SK-N-DZ (cell line): ENCODE results near the gene SLC25A29.
"Not testable (repeated sequence)": the region's sequence is repeated elsewhere in the genome, so short reads cannot be mapped to it uniquely, and the experiment has no call there.

Source experiments
- DNase-seq: peaks from one replicate; pipeline ENCODE4 v3.0.0-alpha.2; 2015; ENCODE audit warnings: low spot score

Gene SLC25A29

DNA sequence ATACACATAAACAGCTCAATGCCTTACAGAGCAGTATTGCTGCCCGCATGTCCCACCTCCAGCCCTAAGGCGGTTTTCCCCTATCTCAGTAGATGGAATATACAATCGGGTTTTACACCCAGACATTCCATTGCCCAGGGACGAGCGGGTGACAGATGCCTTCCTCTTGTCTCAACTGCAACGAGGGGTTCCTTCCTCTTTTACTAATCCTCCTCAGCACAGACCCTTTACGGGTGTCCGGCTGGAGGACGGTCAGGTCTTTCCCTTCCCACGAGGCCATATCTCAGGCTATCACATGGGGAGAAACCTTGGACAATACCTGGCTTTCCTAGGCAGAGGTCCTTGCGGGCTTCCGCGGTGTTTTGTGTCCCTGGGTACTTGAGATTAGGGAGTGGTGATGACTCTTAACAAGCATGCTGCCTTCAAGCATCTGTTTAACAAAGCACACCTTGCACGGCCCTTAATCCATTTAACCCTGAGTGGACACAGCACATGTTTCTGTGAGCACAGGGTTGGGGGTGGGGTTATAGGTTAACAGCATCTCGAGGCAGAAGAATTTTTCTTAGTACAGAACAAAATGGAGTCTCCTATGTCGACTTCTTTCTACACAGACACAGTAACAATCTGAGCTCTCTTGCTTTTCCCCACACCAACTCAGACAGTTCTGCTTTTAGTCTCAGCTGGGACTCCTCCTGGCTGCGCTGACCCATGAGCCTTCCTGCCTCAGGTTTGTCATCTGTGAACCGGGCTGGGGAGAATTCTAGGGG lies 6.0 kb upstream of the SLC25A29 start:
- not testable (repeated sequence) for DNase-seq

DNA sequence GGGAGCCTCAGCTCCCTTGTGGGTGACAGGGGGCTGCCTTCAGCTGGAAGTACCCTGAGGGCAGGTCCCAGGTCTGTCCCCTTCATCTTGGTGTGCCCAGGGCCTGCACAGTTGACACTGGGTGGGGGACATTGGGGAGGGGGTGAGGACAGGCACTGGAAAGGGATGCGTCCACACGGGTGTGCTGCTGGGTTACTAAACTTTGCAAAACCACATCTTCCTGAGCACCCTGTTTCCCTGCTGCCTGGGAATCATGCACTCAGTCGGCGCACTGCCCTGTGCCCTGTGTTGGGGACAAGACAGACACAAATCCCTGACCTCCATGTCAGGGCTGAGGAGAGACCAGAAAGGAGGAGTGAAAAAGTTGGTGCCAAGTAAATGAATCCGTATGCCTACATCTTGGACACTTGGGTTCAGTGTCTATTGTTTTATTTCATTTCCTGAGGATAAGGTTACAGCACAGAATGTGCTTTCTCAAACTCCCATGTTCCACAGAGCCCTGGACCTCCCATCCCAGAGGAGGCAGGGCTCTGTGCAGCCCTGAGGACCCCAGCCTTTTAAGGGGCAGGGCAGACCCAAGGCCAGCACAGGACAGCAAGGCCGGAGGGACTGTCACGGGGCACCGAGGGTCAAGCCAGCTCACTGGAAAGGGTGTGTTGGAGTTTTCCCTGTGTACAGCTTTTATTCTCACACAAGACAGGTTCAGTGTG lies 2.9 kb upstream of the SLC25A29 start:
- no peak for DNase-seq

GRCh38 chr14:100308427-100308792 lies 2.2 kb upstream of the SLC25A29 start:
- not testable (repeated sequence) for DNase-seq

GRCh38 chr14:100307766-100308426 lies 1.7 kb upstream of the SLC25A29 start:
- peak; percentile 36 for DNase-seq

GRCh38 chr14:100306998-100307765 lies 938 bp upstream of the SLC25A29 start:
- DNase-seq, result peak; percentile 25

DNA sequence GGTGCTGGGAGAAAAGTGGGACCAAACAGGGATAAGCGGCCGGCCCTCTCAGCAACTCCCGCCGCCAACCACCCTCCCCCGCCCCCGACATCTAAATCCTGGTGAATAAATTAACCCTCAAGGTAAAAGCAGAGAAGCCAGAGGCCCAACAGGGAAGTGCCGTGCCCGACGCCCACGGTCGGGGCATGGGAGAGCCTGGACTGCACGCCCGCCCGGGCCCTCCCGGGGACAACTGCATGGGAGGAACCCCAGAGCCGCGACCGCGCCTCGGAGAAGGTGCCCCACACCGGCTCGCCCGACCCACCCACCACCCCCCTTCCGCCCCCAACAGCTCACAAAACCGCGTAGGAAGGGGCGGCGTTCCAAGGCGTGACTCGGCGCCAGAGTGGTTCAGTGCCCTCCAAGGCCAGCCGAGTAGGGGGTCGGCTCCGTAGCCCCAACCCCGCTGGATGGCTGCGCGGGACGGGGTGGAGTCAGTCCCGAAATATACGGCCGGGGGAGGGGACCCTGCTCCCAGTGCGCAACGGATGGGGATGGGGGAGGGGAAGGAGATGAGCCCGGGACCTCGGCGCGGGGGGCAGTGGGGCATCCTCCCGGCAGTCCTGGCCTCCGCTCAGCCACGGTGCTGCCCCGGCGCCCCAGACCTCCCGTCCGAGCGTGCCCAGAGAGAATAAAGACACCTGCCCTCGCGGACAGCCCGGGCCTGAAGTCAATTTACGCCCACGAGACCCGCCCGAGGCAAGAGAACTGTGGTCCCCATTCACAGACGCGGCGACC lies 732 bp downstream of the SLC25A29 start:
- no peak for DNase-seq

- no peak for DNase-seq
These were observed 1.4 kb downstream of the SLC25A29 start for GRCh38 chr14:100304825-100305323.

- DNase-seq, result no peak
These were observed 2.3 kb downstream of the SLC25A29 start for GRCh38 chr14:100303925-100304324.

- DNase-seq, result no peak
These were observed 3.1 kb downstream of the SLC25A29 start for GRCh38 chr14:100303179-100303578.

- no peak for DNase-seq
These were observed 3.6 kb downstream of the SLC25A29 start for GRCh38 chr14:100302616-100303015.

DNA sequence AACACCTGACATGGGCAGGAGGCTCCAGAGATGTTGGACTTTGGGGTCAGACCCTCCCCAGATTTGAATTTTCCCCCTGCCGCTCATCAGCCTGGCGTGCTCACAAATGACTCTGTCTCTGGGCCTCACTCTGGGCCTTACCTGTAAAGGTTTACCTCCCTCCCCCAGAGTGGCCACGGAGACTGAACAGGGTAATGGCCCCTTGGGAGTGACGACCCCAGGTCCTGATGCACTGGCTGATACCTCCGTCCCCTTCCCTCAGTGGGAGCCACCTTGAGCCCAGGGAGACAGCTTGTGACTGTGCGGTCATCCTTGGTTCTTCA lies 7.0 kb downstream of the SLC25A29 start:
- no peak for DNase-seq

DNA sequence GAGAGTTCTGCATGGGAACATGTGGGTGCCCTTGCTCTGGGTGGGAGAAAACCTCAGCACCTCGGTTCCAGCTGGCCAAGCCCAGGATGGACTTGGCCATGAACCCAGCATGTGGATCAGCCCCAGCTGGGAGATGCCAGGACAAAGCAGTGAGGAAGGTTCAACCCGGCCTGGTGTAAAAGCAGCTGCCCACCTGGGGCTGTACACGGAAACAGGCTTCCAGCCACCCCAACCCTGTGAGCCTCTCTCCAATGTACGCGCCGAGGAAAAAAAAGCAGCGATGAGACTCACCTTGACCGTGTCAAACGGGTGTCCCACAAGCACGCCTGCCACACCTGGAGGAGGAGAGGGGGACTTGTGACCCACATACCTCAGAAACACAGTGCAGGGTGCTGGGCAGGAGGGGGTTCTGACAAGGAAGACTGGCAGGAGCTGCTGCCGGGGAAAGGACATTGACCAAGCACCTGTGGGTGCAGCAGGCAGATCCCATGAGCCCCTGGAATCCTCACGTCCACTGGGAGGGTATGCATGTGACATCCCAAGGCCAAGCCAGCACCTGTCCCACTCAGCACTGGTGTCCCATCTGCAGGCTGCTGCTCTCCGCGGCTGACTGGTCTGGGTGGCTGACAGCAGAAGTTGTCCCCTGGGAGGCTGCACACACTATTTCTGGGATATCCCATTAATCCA lies 7.5 kb downstream of the SLC25A29 start:
- no peak for DNase-seq

DNA sequence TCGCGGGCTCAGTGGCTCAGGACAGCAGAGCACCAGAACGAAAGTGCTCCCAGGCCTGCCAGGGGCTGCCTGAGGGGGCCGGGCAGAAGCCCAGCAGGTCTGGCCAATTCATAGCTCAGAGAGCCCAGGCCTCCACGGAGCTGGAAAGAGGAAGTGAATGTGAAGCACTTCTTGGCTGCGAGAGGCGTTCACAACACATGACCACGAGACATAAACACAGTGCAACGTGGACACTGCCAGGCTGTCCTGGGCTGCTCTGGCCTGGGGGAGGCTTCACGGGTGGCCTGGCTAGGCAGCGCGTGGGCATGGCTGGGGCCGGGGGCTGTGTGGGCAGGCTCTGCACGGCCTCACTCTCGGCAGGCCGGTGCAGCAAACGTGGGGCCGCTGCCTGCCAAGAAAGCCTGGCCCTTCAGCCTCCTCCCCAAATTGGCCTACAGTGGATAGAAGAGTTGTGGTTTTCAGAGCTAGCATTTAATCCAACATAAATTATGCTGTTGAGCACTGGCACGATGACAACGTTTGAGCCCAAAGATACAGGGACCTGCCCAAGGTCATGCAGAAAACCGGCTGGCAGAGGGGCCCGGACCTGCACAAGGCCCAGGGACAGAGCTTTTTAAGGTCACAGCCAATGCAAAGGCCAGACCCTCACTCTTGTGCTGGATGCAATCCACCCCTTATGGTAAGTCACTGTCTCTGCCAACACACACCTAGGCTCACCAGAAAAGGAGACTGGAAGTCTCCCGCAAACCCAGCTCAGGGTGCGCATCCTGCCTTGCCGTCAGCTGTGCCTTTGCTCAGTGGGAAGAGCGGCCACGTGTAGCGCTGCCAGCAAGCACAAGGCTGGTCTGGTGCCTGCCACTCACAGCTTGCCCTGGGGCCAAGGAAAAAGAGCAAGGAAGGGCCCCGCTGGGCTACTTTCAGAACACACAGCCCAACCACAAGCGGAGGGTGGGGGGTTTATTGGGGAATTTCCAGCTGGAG lies 8.6 kb downstream of the SLC25A29 start:
- no peak for DNase-seq

DNA sequence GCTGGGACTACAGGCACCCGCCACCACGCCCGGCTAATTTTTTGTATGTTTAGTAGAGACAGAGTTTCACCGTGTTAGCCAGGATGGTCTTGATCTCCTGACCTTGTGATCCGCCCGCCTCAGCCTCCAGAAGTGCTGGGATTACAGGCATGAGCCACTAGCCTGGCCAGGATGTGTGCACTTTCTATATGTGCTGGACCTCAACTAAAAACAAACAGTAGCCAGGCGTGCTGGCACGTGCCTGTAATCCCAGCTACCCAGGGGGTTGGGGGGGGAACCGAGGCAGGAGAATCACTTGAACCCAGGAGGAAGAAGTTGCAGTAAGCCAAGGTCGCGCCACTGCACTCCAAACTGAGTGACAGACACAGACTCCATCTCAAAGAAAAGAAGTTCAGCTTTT lies 9.5 kb downstream of the SLC25A29 start:
- DNase-seq, result not testable (repeated sequence)

DNA sequence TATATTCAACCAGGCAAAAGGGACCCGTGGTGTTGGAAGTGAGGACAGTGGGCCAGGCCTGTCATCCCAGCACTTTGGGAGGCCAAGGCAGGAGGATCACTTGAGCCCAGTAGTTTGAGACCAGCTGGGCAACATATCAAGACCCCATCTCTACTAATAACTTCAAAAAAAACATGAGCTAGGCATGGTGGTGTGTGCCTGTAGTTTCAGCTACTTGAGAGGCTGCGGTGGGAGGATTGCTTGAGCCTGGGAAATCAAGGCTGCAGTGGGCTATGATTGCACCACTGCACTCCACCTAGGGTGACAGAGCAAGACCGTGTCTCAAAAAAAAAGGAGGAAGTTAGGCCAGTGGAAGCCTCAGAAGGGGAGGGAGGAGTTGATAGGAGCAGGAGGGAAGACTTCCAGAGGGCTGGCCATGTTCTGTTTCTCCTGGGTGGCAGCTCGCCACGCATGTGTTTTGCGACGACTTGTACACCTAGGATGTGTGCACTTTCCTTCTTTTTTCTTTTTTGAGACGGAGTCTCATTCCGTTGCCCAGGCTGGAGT lies 10.1 kb downstream of the SLC25A29 start:
- no peak for DNase-seq

GRCh38 chr14:100295376-100296105 lies 10.7 kb downstream of the SLC25A29 start:
- no peak for DNase-seq

GRCh38 chr14:100294963-100295330 lies 11.3 kb downstream of the SLC25A29 start:
- no peak for DNase-seq
